ENCODE results near the gene SULT1E1. TPM values are rescaled to one million over a fixed set of nuclear protein-coding genes. Genes with fewer than 3 reads are reported as not detected.

The SULT1E1 gene
- total and polyA plus RNA-seq, 10 of the 15 experiments (the other 5 are each of a cell fraction or from before 2014, with no cell fraction given) = not detected

DNA sequence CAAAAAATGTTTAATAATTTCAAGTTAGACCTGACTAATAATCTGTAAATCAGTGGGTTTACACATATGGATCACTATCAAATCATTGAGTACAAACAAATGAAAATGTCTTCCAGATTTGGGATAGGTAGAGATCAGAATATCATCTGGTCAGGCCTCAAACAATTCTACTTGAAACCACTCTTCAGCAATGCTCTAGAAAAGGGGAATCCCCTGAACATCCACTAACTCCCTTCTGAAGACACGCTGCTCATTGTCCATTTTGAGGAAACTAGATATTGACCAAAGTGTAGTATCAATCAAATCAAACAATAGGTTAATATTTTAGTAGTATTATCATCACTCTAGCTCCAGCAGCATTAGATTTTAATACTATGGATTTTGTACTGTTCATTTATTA lies 46.3 kb downstream of the SULT1E1 start:
- H2AFZ ChIP-seq (ENCODE audit: control insufficient read depth, low read depth, low read length) = no peak overlapping the region
- intact Hi-C loops (cut with micrococcal nuclease; ENCODE audit: unreplicated experiment) = no loop called here
- no TSS peak for BruUV-seq (replicated peaks)
- ChIA-PET SMC1A (ENCODE audit: uncharacterized antibody, unreplicated experiment) (no interaction called here), POLR2A (no interaction called here), CTCF (no interaction called here), RAD21 (ENCODE audit: unreplicated experiment) (no interaction called here)
- ATAC-seq = no peak
- H3K4me2 ChIP-seq (ENCODE audit: control insufficient read depth, insufficient read depth) = no peak overlapping the region
- no peaks in the 10 kb centered on the region for H3K36me3 ChIP-seq (ENCODE audit: control insufficient read depth in 2 of 2, insufficient read depth in 2 of 2, low read length in 1 of 2)
- H3K9ac ChIP-seq (ENCODE audit: control insufficient read depth, insufficient read depth, low read length) = no peak overlapping the region
- H3K4me1 ChIP-seq (ENCODE audit: control insufficient read depth, insufficient read depth, low read length) = no peaks in the 10 kb centered on the region
- no peak for DNase-seq (ENCODE audit: low read depth, low spot score)
- in situ Hi-C loops (cut with MboI) = no loop called here
- no peak overlapping the region for H3K27ac ChIP-seq (ENCODE audit: control insufficient read depth, insufficient read depth)
- H3K79me2 ChIP-seq (ENCODE audit: control insufficient read depth, insufficient read depth, low read length) = no peaks in the 10 kb centered on the region
- H4K20me1 ChIP-seq (ENCODE audit: control insufficient read depth, insufficient read depth) = no peaks in the 10 kb centered on the region
- 0% methylated on average over 1 of the region's 1 CpG for WGBS (ENCODE audit: insufficient coverage, insufficient replicate concordance, low lambda C conversion rate, missing lambda C conversion rate)
- no peak overlapping the region for H3K4me3 ChIP-seq
- no peaks in the 10 kb centered on the region for H3K9me3 ChIP-seq (replicated peaks; ENCODE audit: control insufficient read depth, insufficient read depth, low read length)
- FAIRE-seq = no peak
- H3K27me3 ChIP-seq (replicated peaks in 1 of 2; ENCODE audit: control insufficient read depth in 2 of 2, insufficient read depth in 2 of 2, low read length in 1 of 2) = no peaks in the 10 kb centered on the region
- no peak for TF ChIP-seq RAD51 (IDR thresholded peaks at IDR 0.05)
- no peak for TF ChIP-seq RBBP5 (conservative IDR thresholded peaks at IDR 0.05)
- TF ChIP-seq MLLT1 (IDR thresholded peaks at IDR 0.05) = no peak
- no peak for TF ChIP-seq NFIC (IDR thresholded peaks at IDR 0.05; ENCODE audit: low read depth, low read length)
- no peak for TF ChIP-seq TAF1 (IDR thresholded peaks at IDR 0.05; ENCODE audit: borderline replicate concordance, low read depth, low read length)
- TF ChIP-seq SP1 (IDR thresholded peaks at IDR 0.05; ENCODE audit: low read depth, low read length) = no peak
- no peak for TF ChIP-seq BCL11A (IDR thresholded peaks at IDR 0.05; ENCODE audit: low read depth, low read length)
- TF ChIP-seq, protein P1, sequence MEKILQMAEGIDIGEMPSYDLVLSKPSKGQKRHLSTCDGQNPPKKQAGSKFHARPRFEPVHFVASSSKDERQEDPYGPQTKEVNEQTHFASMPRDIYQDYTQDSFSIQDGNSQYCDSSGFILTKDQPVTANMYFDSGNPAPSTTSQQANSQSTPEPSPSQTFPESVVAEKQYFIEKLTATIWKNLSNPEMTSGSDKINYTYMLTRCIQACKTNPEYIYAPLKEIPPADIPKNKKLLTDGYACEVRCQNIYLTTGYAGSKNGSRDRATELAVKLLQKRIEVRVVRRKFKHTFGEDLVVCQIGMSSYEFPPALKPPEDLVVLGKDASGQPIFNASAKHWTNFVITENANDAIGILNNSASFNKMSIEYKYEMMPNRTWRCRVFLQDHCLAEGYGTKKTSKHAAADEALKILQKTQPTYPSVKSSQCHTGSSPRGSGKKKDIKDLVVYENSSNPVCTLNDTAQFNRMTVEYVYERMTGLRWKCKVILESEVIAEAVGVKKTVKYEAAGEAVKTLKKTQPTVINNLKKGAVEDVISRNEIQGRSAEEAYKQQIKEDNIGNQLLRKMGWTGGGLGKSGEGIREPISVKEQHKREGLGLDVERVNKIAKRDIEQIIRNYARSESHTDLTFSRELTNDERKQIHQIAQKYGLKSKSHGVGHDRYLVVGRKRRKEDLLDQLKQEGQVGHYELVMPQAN (conservative IDR thresholded peaks at IDR 0.05) = no peak

Measured in GM12878 (cell line).